PC-3 (cell line): ENCODE results near the gene COL25A1. TPM values are rescaled to one million over a fixed set of nuclear protein-coding genes. Genes with fewer than 3 reads are reported as not detected.

ENCODE experiments used
- ATAC-seq: fragments of 200-7000 bp; cut with Tn5 transposase; 2 replicates; pipeline ENCODE4 v1.9.1; 2020; ENCODE audit warnings: mild to moderate bottlenecking, moderate library complexity
- BruUV-seq: library from RNA; stranded (reverse); fragments of 400-500 nt; replicated peaks from 2 replicates; lab custom pipeline; 2021; lab: Mats Ljungman, UMichigan
- CTCF ChIA-PET: fragments of 300-600 bp; sonication (Branson Sonifier 250); formaldehyde crosslinking; loops from one replicate; lab custom pipeline; 2022; ENCODE audit warnings: antibody characterized with exemption; lab: Charles Lee
- POLR2A ChIA-PET: fragments of 300-600 bp; sonication (Branson Sonifier 250); formaldehyde crosslinking; loops from one replicate; lab custom pipeline; 2022; ENCODE audit warnings: antibody characterized with exemption; ENCODE audit not compliant: unreplicated experiment; lab: Charles Lee
- DNase-seq: peaks from one replicate; pipeline ENCODE4 v3.0.0-alpha.2; 2015
- H2AFZ ChIP-seq: fragments of 300-600 bp; sonication (generic); 2 replicates; pipeline ENCODE4 v1.6.0; 2016; ENCODE audit warnings: antibody characterized with exemption, low read length
- H3F3A ChIP-seq: fragments of 300-600 bp; sonication (generic); one replicate; pipeline ENCODE4 v1.6.0; 2017; ENCODE audit warnings: antibody characterized with exemption, low read length, control low read depth, mild to moderate bottlenecking; ENCODE audit not compliant: unreplicated experiment
- H3K27ac ChIP-seq: fragments of 300-600 bp; sonication (generic); 2 replicates; pipeline ENCODE4 v1.5.1; 2016; ENCODE audit warnings: mild to moderate bottlenecking, low read length
- H3K27me3 ChIP-seq: fragments of 300-600 bp; sonication (generic); 2 replicates; pipeline ENCODE4 v1.6.1; 2016; ENCODE audit warnings: low read length, mixed read lengths
- H3K36me3 ChIP-seq: fragments of 300-600 bp; sonication (generic); 2 replicates; pipeline ENCODE4 v1.6.1; 2016; ENCODE audit warnings: low read depth, mixed run types, low read length, mixed read lengths
- H3K4me1 ChIP-seq: fragments of 300-600 bp; sonication (generic); 2 replicates; pipeline ENCODE4 v1.5.1; 2016; ENCODE audit warnings: low read length; ENCODE audit not compliant: insufficient read depth
- H3K4me2 ChIP-seq: fragments of 300-600 bp; sonication (generic); 2 replicates; pipeline ENCODE4 v1.6.0; 2016; ENCODE audit warnings: low read length
- H3K4me3 ChIP-seq: fragments of 300-600 bp; sonication (generic); 2 replicates; pipeline ENCODE4 v1.5.1; 2016; ENCODE audit warnings: mild to moderate bottlenecking, low read length, mixed read lengths
- H3K79me2 ChIP-seq: fragments of 300-600 bp; sonication (generic); 2 replicates; pipeline ENCODE4 v1.6.1; 2017; ENCODE audit warnings: low read length, mixed read lengths
- H3K9ac ChIP-seq: fragments of 300-600 bp; sonication (generic); 2 replicates; pipeline ENCODE4 v1.6.0; 2016; ENCODE audit warnings: mild to moderate bottlenecking, low read length
- H3K9me2 ChIP-seq: fragments of 300-600 bp; sonication (generic); replicated peaks from 2 replicates; pipeline ENCODE4 v1.6.1; 2016; ENCODE audit warnings: mixed run types, low read length, mixed read lengths
- H3K9me3 ChIP-seq: fragments of 300-600 bp; sonication (generic); 2 replicates; pipeline ENCODE4 v1.6.1; 2016; ENCODE audit warnings: low read length, mixed read lengths
- H4K20me1 ChIP-seq: fragments of 300-600 bp; sonication (generic); 2 replicates; pipeline ENCODE4 v1.6.1; 2016; ENCODE audit warnings: low read length, mixed read lengths
- CTCF ChIP-seq: fragments of 300-600 bp; sonication (generic); conservative IDR thresholded peaks from 2 replicates; pipeline ENCODE4 v1.5.1; 2017; ENCODE audit warnings: antibody characterized with exemption, low read depth, mild to moderate bottlenecking, low read length
- EZH2 ChIP-seq: fragments of 300-600 bp; sonication (generic); IDR thresholded peaks from one replicate; pipeline ENCODE4 v1.6.1; 2017; ENCODE audit warnings: antibody characterized with exemption, mild to moderate bottlenecking, low read length; ENCODE audit not compliant: unreplicated experiment
- EZH2phosphoT487 ChIP-seq: fragments of 300-600 bp; sonication (generic); IDR thresholded peaks from 2 replicates; pipeline ENCODE4 v1.6.1; 2018; ENCODE audit warnings: mild to moderate bottlenecking, antibody characterized with exemption, low read length, borderline replicate concordance
- intact Hi-C: fragments of 100-400 bp; cut with micrococcal nuclease; formaldehyde crosslinking; loops from 2 replicates; pipeline ENCODE4 v1.9.0; 2023
- total RNA-seq: library from RNA; depleted of rRNA; stranded (reverse); fragments of >200 nt; gene quantifications from 2 replicates; pipeline ENCODE4 v1.2.3, GENCODE V29; 2014

Gene COL25A1
- total RNA-seq, 1 experiment from 2014 or later: not detected

- TF ChIP-seq EZH2: no peak
- no peak for TF ChIP-seq CTCF
- TF ChIP-seq EZH2phosphoT487: no peak
- H3K4me3 ChIP-seq: no peak overlapping the region
- no peaks in the 10 kb centered on the region for H3K27me3 ChIP-seq
- BruUV-seq: no TSS peak
- POLR2A ChIA-PET: no interaction called here
- H3F3A ChIP-seq: no peaks in the 10 kb centered on the region
- H3K9ac ChIP-seq: no peak overlapping the region
- H3K27ac ChIP-seq: no peak overlapping the region
- no peak overlapping the region for H3K4me2 ChIP-seq
- CTCF ChIA-PET: no interaction called here
- H3K4me1 ChIP-seq: no peaks in the 10 kb centered on the region
- H2AFZ ChIP-seq: no peak overlapping the region
- ATAC-seq (no peak), DNase-seq (no peak)
- no peaks in the 10 kb centered on the region for H3K79me2 ChIP-seq
- no peaks in the 10 kb centered on the region for H3K9me3 ChIP-seq
- H3K9me2 ChIP-seq: no peaks in the 10 kb centered on the region
- no peaks in the 10 kb centered on the region for H4K20me1 ChIP-seq
- H3K36me3 ChIP-seq: no peaks in the 10 kb centered on the region
- intact Hi-C loops: no loop called here
Measured at GRCh38 chr4:108794136-108794535, 508.3 kb downstream of the COL25A1 start.

- TF ChIP-seq EZH2phosphoT487 (no peak), EZH2 (no peak), CTCF (no peak)
- H3F3A ChIP-seq: no peaks in the 10 kb centered on the region
- CTCF ChIA-PET: no interaction called here
- no peak overlapping the region for H2AFZ ChIP-seq
- ATAC-seq: no peak
- no TSS peak for BruUV-seq
- H3K4me1 ChIP-seq: no peaks in the 10 kb centered on the region
- H3K9me2 ChIP-seq: no peaks in the 10 kb centered on the region
- no peak overlapping the region for H3K9ac ChIP-seq
- POLR2A ChIA-PET: no interaction called here
- H3K79me2 ChIP-seq: no peaks in the 10 kb centered on the region
- no peaks in the 10 kb centered on the region for H3K9me3 ChIP-seq
- H3K4me2 ChIP-seq: no peak overlapping the region
- no peaks in the 10 kb centered on the region for H3K36me3 ChIP-seq
- no peak overlapping the region for H3K27ac ChIP-seq
- H3K4me3 ChIP-seq: no peak overlapping the region
- no peak for DNase-seq
- H4K20me1 ChIP-seq: no peaks in the 10 kb centered on the region
- intact Hi-C loops: no loop called here
- H3K27me3 ChIP-seq: no peaks in the 10 kb centered on the region
Measured at GRCh38 chr4:108793415-108793814, 509.0 kb downstream of the COL25A1 start.

DNA sequence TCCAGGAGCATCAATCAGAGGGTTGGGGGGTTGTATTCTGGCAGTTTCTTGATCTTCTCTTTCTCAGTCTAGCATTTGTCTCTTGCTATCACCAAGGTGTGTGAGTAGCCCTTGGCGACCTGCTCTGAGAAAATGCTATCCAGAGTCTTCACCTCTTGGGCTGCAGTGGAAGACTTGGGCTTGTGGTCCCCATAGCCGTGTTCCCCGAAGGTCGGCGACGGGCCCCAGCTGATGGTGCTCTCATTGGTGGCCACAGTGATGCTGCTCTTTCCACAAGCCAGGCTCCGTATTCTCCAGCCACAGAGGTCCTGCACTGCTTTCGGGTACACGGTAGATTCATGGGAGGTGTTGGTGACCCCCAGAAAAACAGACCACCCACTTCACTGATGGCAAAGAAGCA lies 513.7 kb downstream of the COL25A1 start:
- Histone ChIP-seq H3K27me3 (0 out of 2 replicates have a peak, but pooled peaks cover 7% of the 10 kb centered on the region), H3F3A (no peaks in the 10 kb centered on the region), H3K4me3 (no peak overlapping the region), H3K9me3 (no peaks in the 10 kb centered on the region), H3K4me2 (no peak overlapping the region), H3K27ac (no peak overlapping the region), H3K9ac (no peak overlapping the region), H3K79me2 (no peaks in the 10 kb centered on the region), H2AFZ (no peak overlapping the region), H3K4me1 (no peaks in the 10 kb centered on the region), H3K36me3 (no peaks in the 10 kb centered on the region), H3K9me2 (no peaks in the 10 kb centered on the region), H4K20me1 (no peaks in the 10 kb centered on the region)
- no TSS peak for BruUV-seq
- DNase-seq: no peak
- TF ChIP-seq EZH2: no peak
- TF ChIP-seq EZH2phosphoT487: no peak
- no peak for TF ChIP-seq CTCF
- ATAC-seq: no peak
- ChIA-PET POLR2A (no interaction called here), CTCF (no interaction called here)
- intact Hi-C loops: no loop called here
